T-helper 17 cell (primary cell): ENCODE results near the gene ZNF148. TPM values are rescaled to one million over a fixed set of nuclear protein-coding genes. Genes with fewer than 3 reads are reported as not detected.

Source experiments
- ATAC-seq: fragments of 150-1000 bp; cut with Tn5 transposase; 2 replicates; pipeline ENCODE4 v1.10.0; 2021; ENCODE audit warnings: mild to moderate bottlenecking, moderate library complexity
- DNase-seq, 3 donors: peaks; one replicate each; pipeline versions ENCODE4 v3.0.0 to v3.0.0-alpha.2; 2020 to 2021
- H3K9me3 ChIP-seq: one replicate; pipeline ENCODE4 v1.7.0; 2013; ENCODE audit warnings: low read length, mild to moderate bottlenecking; ENCODE audit not compliant: control insufficient read depth, poor library complexity, severe bottlenecking
- H3K27ac Mint-ChIP-seq: one replicate; pipeline ENCODE4 v1.8.0; 2022; ENCODE audit warnings: mild to moderate bottlenecking, moderate library complexity, mixed read lengths
- H3K27me3 Mint-ChIP-seq: one replicate; pipeline ENCODE4 v1.8.0; 2022; ENCODE audit warnings: mixed read lengths
- H3K36me3 Mint-ChIP-seq: one replicate; pipeline ENCODE4 v1.8.0; 2022; ENCODE audit warnings: low read depth, mixed read lengths
- H3K4me1 Mint-ChIP-seq: one replicate; pipeline ENCODE4 v1.8.0; 2022; ENCODE audit warnings: mild to moderate bottlenecking, mixed read lengths
- H3K4me3 Mint-ChIP-seq: one replicate; pipeline ENCODE4 v1.8.0; 2022; ENCODE audit warnings: mild to moderate bottlenecking, moderate library complexity, mixed read lengths
- total RNA-seq, 4 donors: library from RNA in 2 of 4; stranded (reverse) in 2 of 4; gene quantifications; one replicate each; pipeline ENCODE4 v1.2.3 and lab custom pipeline; 2022 to 2026

Gene ZNF148
- total RNA-seq, 2 donors from 2014 or later: 40.0 to 40.8 TPM

GRCh38 chr3:125318167-125318865 lies 56.8 kb downstream of the ZNF148 start:
- Mint-ChIP-seq H3K36me3 (no peaks in the 10 kb centered on the region), H3K27me3 (no peaks in the 10 kb centered on the region), H3K4me1 (peaks cover 4% of the 10 kb centered on the region), H3K4me3 (no peak overlapping the region), H3K27ac (no peak overlapping the region)
- ATAC-seq (no peak), DNase-seq (no peak)
- H3K9me3 ChIP-seq: no peaks in the 10 kb centered on the region

- H3K27ac Mint-ChIP-seq: no peak overlapping the region
- H3K4me3 Mint-ChIP-seq: no peak overlapping the region
- H3K36me3 Mint-ChIP-seq: no peaks in the 10 kb centered on the region
- ATAC-seq (no peak), DNase-seq (no peak)
- H3K9me3 ChIP-seq: no peaks in the 10 kb centered on the region
- H3K27me3 Mint-ChIP-seq: no peaks in the 10 kb centered on the region
- H3K4me1 Mint-ChIP-seq: peaks cover 6% of the 10 kb centered on the region
These were observed 57.4 kb downstream of the ZNF148 start for GRCh38 chr3:125317761-125318160.

GRCh38 chr3:125316949-125317348 lies 58.2 kb downstream of the ZNF148 start:
- Mint-ChIP-seq H3K4me1 (peaks cover 14% of the 10 kb centered on the region), H3K36me3 (peaks cover 3% of the 10 kb centered on the region), H3K27ac (peak overlapping the region; percentile 1), H3K27me3 (no peaks in the 10 kb centered on the region), H3K4me3 (no peak overlapping the region)
- DNase-seq: no peak
- ATAC-seq: no peak
- H3K9me3 ChIP-seq: no peaks in the 10 kb centered on the region

GRCh38 chr3:125316246-125316645 lies 58.9 kb downstream of the ZNF148 start:
- Mint-ChIP-seq H3K4me3 (no peak overlapping the region), H3K4me1 (peaks cover 18% of the 10 kb centered on the region), H3K27me3 (no peaks in the 10 kb centered on the region), H3K27ac (peak overlapping the region; percentile 1), H3K36me3 (peaks cover 3% of the 10 kb centered on the region)
- no peaks in the 10 kb centered on the region for H3K9me3 ChIP-seq
- ATAC-seq: no peak
- no peak for DNase-seq

GRCh38 chr3:125313060-125313635 lies 62.0 kb downstream of the ZNF148 start:
- Mint-ChIP-seq H3K27ac (no peak overlapping the region), H3K4me3 (no peak overlapping the region), H3K36me3 (peaks cover 3% of the 10 kb centered on the region), H3K27me3 (no peaks in the 10 kb centered on the region), H3K4me1 (peaks cover 32% of the 10 kb centered on the region)
- ATAC-seq: no peak
- H3K9me3 ChIP-seq: no peaks in the 10 kb centered on the region
- DNase-seq: no peak

DNA sequence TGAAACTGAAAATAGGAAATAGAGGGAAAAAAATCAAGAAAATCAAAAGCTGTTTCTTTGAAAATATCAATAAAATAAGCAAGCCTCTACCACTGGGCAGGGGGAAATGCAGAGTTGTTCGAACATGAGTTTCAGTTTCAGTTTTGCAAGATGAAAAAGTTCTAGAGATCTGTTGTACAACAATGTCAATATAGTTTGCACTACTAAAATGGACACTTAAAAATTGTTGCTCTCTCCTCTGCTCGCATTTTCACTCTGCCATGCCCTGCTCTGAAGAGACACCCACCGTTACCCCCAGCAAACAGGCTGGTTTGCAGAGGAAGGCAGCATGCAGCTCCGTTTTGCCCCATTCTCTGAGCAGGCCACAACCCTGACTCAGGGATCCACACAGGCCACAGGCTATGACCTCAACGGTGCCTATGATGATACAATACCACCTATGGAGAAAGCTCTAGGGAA lies 64.5 kb downstream of the ZNF148 start:
- Mint-ChIP-seq H3K4me3 (peak overlapping the region; percentile 88), H3K36me3 (peaks cover 3% of the 10 kb centered on the region), H3K27me3 (no peaks in the 10 kb centered on the region), H3K4me1 (peaks cover 36% of the 10 kb centered on the region), H3K27ac (peak overlapping the region; percentile 94)
- peak; percentile 93 for ATAC-seq
- H3K9me3 ChIP-seq: no peaks in the 10 kb centered on the region
- DNase-seq: peak in 2 of 3 donors; percentile 13 to 23

DNA sequence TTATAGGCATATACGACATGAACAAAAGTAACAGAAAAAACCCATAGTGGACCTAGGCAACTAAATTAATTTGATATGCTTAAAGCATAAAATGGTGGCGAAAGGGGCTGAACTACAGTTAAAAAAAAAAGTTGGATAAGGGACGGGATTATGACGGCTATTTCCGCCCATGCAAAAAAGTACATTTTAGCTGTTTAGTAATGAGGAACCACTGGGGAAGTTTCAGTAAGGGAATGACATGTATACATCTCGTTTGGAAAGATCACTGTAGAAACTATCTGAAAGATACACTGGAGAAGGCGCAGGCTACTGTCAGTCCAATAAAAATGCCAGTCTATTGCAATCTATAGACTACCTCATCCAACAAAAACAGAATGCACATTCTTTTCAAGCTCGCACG lies 65.6 kb downstream of the ZNF148 start:
- peaks cover 39% of the 10 kb centered on the region for H3K4me1 Mint-ChIP-seq
- no peak for DNase-seq
- no peaks in the 10 kb centered on the region for H3K9me3 ChIP-seq
- H3K36me3 Mint-ChIP-seq: peaks cover 3% of the 10 kb centered on the region
- H3K4me3 Mint-ChIP-seq: peak overlapping the region; percentile 28
- no peaks in the 10 kb centered on the region for H3K27me3 Mint-ChIP-seq
- no peak for ATAC-seq
- H3K27ac Mint-ChIP-seq: peak overlapping the region; percentile 94

- DNase-seq: no peak
- Mint-ChIP-seq H3K27me3 (no peaks in the 10 kb centered on the region), H3K4me3 (no peak overlapping the region), H3K4me1 (peaks cover 33% of the 10 kb centered on the region), H3K27ac (no peak overlapping the region), H3K36me3 (peaks cover 6% of the 10 kb centered on the region)
- H3K9me3 ChIP-seq: no peaks in the 10 kb centered on the region
- no peak for ATAC-seq
These were observed 68.5 kb downstream of the ZNF148 start for GRCh38 chr3:125306620-125307019.

DNA sequence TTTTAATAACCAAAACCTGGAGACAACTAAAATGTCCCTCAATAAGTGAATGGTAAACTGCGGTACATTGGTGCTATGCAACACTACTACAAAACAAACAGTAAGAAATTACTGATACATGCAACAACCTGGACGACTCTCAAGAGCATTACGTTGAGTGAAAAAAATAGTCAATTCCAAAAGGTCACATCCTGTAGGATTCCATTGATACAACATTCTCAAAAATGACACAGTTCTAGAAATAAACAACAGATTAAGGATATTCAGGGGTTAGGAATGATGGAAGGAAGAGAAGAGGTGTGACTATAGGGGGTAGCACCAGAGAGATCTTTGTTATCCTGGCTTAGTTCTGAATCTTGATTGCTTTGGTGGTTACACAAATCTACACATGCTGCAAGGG lies 72.2 kb downstream of the ZNF148 start:
- DNase-seq (no peak), ATAC-seq (no peak)
- peaks cover 6% of the 10 kb centered on the region for H3K36me3 Mint-ChIP-seq
- H3K9me3 ChIP-seq: no peaks in the 10 kb centered on the region
- no peak overlapping the region for H3K27ac Mint-ChIP-seq
- no peak overlapping the region for H3K4me3 Mint-ChIP-seq
- H3K4me1 Mint-ChIP-seq: peaks cover 22% of the 10 kb centered on the region
- no peaks in the 10 kb centered on the region for H3K27me3 Mint-ChIP-seq

DNA sequence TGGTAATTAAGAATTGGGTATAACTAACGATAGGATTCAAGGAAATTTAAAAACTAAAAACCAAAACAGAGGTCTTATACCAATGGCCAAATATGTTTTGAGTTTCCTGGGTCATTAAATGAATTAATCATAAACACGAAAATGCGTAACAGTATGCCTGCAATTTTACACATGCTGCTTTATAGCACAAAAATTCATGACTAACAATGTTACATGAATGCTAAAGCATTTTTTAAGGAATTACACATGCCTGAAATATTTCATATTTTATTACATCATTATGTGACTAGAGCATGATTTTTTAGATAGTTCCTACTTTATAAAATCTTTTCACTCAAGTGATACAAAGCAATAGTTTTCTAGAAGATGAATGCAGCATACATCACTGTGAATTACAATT lies 74.7 kb downstream of the ZNF148 start:
- Mint-ChIP-seq H3K36me3 (peaks cover 6% of the 10 kb centered on the region), H3K27ac (no peak overlapping the region), H3K4me1 (peaks cover 21% of the 10 kb centered on the region), H3K27me3 (no peaks in the 10 kb centered on the region), H3K4me3 (no peak overlapping the region)
- no peak for ATAC-seq
- no peaks in the 10 kb centered on the region for H3K9me3 ChIP-seq
- no peak for DNase-seq

DNA sequence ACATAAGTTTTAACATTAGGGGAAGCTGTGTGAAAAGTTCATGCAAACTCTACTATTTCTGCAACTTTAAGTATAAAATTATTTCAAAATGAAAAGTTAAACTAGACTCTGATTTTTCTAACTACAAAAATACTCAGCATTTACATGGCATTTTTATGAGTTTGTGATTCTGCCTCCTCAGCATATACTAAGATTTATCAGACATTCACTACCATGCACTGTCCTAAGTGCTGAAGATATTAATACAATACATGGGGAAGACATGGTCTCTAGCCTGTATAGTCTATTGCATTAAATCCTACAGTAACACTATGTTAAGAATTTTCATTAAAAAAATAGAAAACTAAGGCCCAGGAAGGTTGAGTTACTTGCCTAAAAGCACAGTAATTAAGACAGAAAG lies 80.7 kb downstream of the ZNF148 start:
- ATAC-seq (no peak), DNase-seq (no peak)
- peaks cover 5% of the 10 kb centered on the region for H3K36me3 Mint-ChIP-seq
- H3K4me3 Mint-ChIP-seq: no peak overlapping the region
- no peaks in the 10 kb centered on the region for H3K27me3 Mint-ChIP-seq
- no peak overlapping the region for H3K27ac Mint-ChIP-seq
- H3K4me1 Mint-ChIP-seq: peaks cover 35% of the 10 kb centered on the region
- no peaks in the 10 kb centered on the region for H3K9me3 ChIP-seq

DNA sequence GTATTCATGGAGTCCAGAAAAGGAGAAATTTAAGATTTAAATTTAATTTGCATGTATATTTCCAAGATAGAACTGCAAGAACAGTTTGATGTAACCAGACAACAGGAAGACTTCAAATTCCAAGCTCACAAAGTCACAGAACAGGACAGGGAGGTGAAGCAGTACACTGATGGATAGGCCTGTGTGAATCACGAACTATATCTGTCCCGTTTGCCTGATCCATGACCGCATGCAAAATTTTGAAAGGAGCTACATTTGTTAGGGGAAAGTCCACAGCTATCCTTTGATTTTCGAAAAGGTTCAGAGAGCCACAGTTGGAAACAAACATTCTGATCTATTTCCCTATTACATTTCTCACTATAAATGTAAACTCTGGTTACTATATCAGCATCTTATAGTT lies 83.1 kb downstream of the ZNF148 start:
- H3K36me3 Mint-ChIP-seq: peaks cover 8% of the 10 kb centered on the region
- ATAC-seq: no peak
- peaks cover 36% of the 10 kb centered on the region for H3K4me1 Mint-ChIP-seq

DNA sequence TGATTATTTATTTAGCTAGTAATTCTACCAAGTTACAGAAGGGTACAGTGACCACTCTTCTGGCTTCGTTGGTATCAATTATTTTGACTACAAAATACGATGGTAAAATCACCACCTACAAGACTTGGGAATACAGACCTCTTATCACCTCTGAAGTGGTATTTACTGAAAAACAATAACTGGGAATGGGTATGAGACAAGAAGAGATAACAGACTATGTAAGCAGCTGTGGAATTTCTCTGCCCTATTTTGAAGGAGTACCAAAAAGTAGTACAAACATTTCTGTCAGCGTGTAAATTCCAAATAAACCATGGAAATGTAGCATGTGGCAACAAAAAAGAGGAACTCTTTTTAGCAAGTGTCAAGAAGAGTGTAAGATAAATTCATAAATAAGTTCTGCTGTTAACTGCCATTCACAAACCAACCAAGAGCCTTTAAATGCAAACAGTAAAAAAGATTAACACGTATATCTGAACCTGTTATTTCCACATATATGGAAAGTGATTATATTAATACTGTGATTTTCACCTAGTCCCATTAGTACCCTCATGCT lies 85.6 kb downstream of the ZNF148 start:
- Mint-ChIP-seq H3K36me3 (peaks cover 8% of the 10 kb centered on the region), H3K4me3 (no peak overlapping the region), H3K27ac (no peak overlapping the region), H3K27me3 (no peaks in the 10 kb centered on the region), H3K4me1 (peaks cover 40% of the 10 kb centered on the region)
- no peaks in the 10 kb centered on the region for H3K9me3 ChIP-seq
- no peak for DNase-seq
- no peak for ATAC-seq

More for the DNA sequence above, 83.1 kb downstream of the ZNF148 start:
- H3K4me3 Mint-ChIP-seq: no peak overlapping the region
- H3K9me3 ChIP-seq: no peaks in the 10 kb centered on the region
- H3K27me3 Mint-ChIP-seq: no peaks in the 10 kb centered on the region
- peak overlapping the region; percentile 43 for H3K27ac Mint-ChIP-seq
- no peak for DNase-seq

DNA sequence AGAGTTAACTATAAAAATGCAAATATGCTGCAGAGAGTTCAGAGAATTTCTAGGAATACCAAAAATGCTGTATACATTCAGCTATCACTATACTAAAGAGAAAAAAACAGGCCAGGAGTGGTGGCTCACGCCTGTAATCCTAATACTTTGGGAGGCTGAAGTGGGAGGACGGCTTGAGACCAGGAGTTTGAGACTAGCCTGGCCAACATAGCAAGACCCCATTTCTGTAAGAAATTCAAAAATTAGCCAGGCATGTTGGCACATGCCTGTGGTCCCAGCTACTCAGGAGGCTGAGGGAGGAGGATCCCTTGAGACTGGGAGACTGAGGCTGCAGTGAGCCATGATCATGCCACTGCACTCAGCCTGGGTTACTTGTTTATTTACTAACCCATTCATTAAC lies 87.9 kb downstream of the ZNF148 start:
- no peak overlapping the region for H3K27ac Mint-ChIP-seq
- DNase-seq (no peak), ATAC-seq (no peak)
- peaks cover 10% of the 10 kb centered on the region for H3K36me3 Mint-ChIP-seq
- peaks cover 33% of the 10 kb centered on the region for H3K4me1 Mint-ChIP-seq
- H3K9me3 ChIP-seq: no peaks in the 10 kb centered on the region
- H3K4me3 Mint-ChIP-seq: no peak overlapping the region
- H3K27me3 Mint-ChIP-seq: no peaks in the 10 kb centered on the region
